H9 (cell line): ENCODE measurements around the gene LPCAT1. TPM values are rescaled to one million over a fixed set of nuclear protein-coding genes. Genes with fewer than 3 reads are reported as not detected.

Experiments used
- DNase-seq: peaks from one replicate; pipeline ENCODE4 v3.0.0-alpha.2; 2017
- H2AFZ ChIP-seq: one replicate; pipeline ENCODE4 v1.6.1; 2013; ENCODE audit warnings: mild to moderate bottlenecking, low read length, control low read depth, moderate library complexity
- H2AK5ac ChIP-seq: 2 replicates; pipeline ENCODE4 v1.6.1; 2013; ENCODE audit warnings: low read length, control low read depth, mixed read lengths; ENCODE audit not compliant: insufficient read length
- H2BK120ac ChIP-seq: one replicate; pipeline ENCODE4 v1.6.1; 2013; ENCODE audit warnings: low read depth, mild to moderate bottlenecking, low read length, control low read depth, inconsistent platforms; ENCODE audit not compliant: poor library complexity, severe bottlenecking
- H2BK12ac ChIP-seq: 2 replicates; pipeline ENCODE4 v1.6.1; 2013; ENCODE audit warnings: low read length, control low read depth, mixed read lengths, low read depth; ENCODE audit not compliant: insufficient read length
- H2BK15ac ChIP-seq: 2 replicates; pipeline ENCODE4 v1.6.1; 2013; ENCODE audit warnings: low read depth, low read length, control low read depth
- H2BK20ac ChIP-seq: one replicate; pipeline ENCODE4 v1.6.1; 2013; ENCODE audit warnings: low read depth, mild to moderate bottlenecking, low read length, control low read depth, inconsistent platforms; ENCODE audit not compliant: poor library complexity, severe bottlenecking
- H2BK5ac ChIP-seq: 2 replicates; pipeline ENCODE4 v1.6.1; 2013; ENCODE audit warnings: low read length, control low read depth, mixed read lengths; ENCODE audit not compliant: insufficient read length
- H3K14ac ChIP-seq: 2 replicates; pipeline ENCODE4 v1.6.1; 2013; ENCODE audit warnings: low read length, control low read depth; ENCODE audit not compliant: insufficient read depth
- H3K18ac ChIP-seq: 2 replicates; pipeline ENCODE4 v1.6.1; 2013; ENCODE audit warnings: low read depth, mild to moderate bottlenecking, mixed read lengths, low read length, control low read depth; ENCODE audit not compliant: insufficient read length
- H3K23ac ChIP-seq: 2 replicates; pipeline ENCODE4 v1.6.1; 2013; ENCODE audit warnings: low read length, control low read depth, mixed read lengths, low read depth; ENCODE audit not compliant: insufficient read length
- H3K23me2 ChIP-seq: 2 replicates; pipeline ENCODE4 v1.6.1; 2013; ENCODE audit warnings: low read depth, mild to moderate bottlenecking, mixed read lengths, low read length, control low read depth; ENCODE audit not compliant: insufficient read length, poor library complexity, severe bottlenecking
- H3K27ac ChIP-seq: 2 replicates; pipeline ENCODE4 v1.5.1; 2013; ENCODE audit warnings: low read length, control low read depth, mixed read lengths, low read depth; ENCODE audit not compliant: insufficient read length
- H3K27me3 ChIP-seq: 2 replicates; pipeline ENCODE4 v1.6.1; 2013; ENCODE audit warnings: low read length, control low read depth, inconsistent platforms; ENCODE audit not compliant: insufficient read depth
- H3K4ac ChIP-seq: 2 replicates; pipeline ENCODE4 v1.6.1; 2013; ENCODE audit warnings: low read depth, mild to moderate bottlenecking, control low read depth, inconsistent platforms, low read length, moderate library complexity
- H3K4me1 ChIP-seq: 2 replicates; pipeline ENCODE4 v1.6.1; 2013; ENCODE audit warnings: low read length, control low read depth, inconsistent platforms; ENCODE audit not compliant: insufficient read depth
- H3K4me2 ChIP-seq: 2 replicates; pipeline ENCODE4 v1.6.1; 2013; ENCODE audit warnings: low read length, control low read depth, mixed read lengths; ENCODE audit not compliant: insufficient read length, insufficient read depth
- H3K56ac ChIP-seq: 2 replicates; pipeline ENCODE4 v1.6.1; 2013; ENCODE audit warnings: low read depth, mild to moderate bottlenecking, mixed read lengths, low read length, control low read depth; ENCODE audit not compliant: insufficient read length
- H3K79me1 ChIP-seq: 2 replicates; pipeline ENCODE4 v1.6.1; 2013; ENCODE audit warnings: low read depth, mild to moderate bottlenecking, moderate library complexity, low read length, control low read depth, inconsistent platforms; ENCODE audit not compliant: insufficient read depth, poor library complexity, severe bottlenecking
- H3K79me2 ChIP-seq: 2 replicates; pipeline ENCODE4 v1.6.1; 2013; ENCODE audit warnings: low read length, control low read depth, inconsistent platforms; ENCODE audit not compliant: insufficient read depth
- H3K9ac ChIP-seq: 2 replicates; pipeline ENCODE4 v1.6.1; 2013; ENCODE audit warnings: low read length, control low read depth, mixed read lengths; ENCODE audit not compliant: insufficient read length; ENCODE audit errors: extremely low read depth
- H3K9me3 ChIP-seq: one replicate; pipeline ENCODE4 v1.6.1; 2013; ENCODE audit warnings: low read depth, low read length, inconsistent platforms; ENCODE audit not compliant: control insufficient read depth
- H3T11ph ChIP-seq: one replicate; pipeline ENCODE4 v1.6.1; 2013; ENCODE audit warnings: mild to moderate bottlenecking, low read length, control low read depth, inconsistent platforms
- H4K20me1 ChIP-seq: one replicate; pipeline ENCODE4 v1.6.1; 2013; ENCODE audit not compliant: control insufficient read depth, insufficient read length, insufficient read depth
- H4K5ac ChIP-seq: 2 replicates; pipeline ENCODE4 v1.6.1; 2013; ENCODE audit warnings: low read depth, mild to moderate bottlenecking, mixed read lengths, low read length, control low read depth; ENCODE audit not compliant: insufficient read length
- H4K8ac ChIP-seq: replicated peaks from 2 replicates; pipeline ENCODE4 v1.6.1; 2013; ENCODE audit warnings: low read length, control low read depth, mixed read lengths, low read depth; ENCODE audit not compliant: insufficient read length
- H4K91ac ChIP-seq: 2 replicates; pipeline ENCODE4 v1.6.1; 2013; ENCODE audit warnings: low read depth, mild to moderate bottlenecking, moderate library complexity, mixed read lengths, low read length, control low read depth; ENCODE audit not compliant: insufficient read length
- H3K27ac Mint-ChIP-seq, 3 experiments: 2 replicates in 2 of 3; 3 replicates in 1 of 3; pipeline ENCODE4 v1.8.0; 2020 to 2021; ENCODE audit warnings: mixed read lengths in 3 of 3, mild to moderate bottlenecking in 1 of 3, moderate library complexity in 1 of 3
- H3K27me3 Mint-ChIP-seq: 2 replicates; pipeline ENCODE4 v1.8.0; 2021; ENCODE audit warnings: low read depth, mild to moderate bottlenecking, moderate library complexity, mixed read lengths
- H3K36me3 Mint-ChIP-seq, 3 experiments: 2 replicates in 2 of 3; 3 replicates in 1 of 3; pipeline ENCODE4 v1.8.0; 2020 to 2021; ENCODE audit warnings: low read depth in 3 of 3, mixed read lengths in 3 of 3; ENCODE audit not compliant: insufficient read depth in 1 of 3
- H3K4me1 Mint-ChIP-seq, 2 experiments: 2 replicates each; pipeline ENCODE4 v1.8.0; 2020; ENCODE audit warnings: mixed read lengths in 2 of 2
- H3K4me3 Mint-ChIP-seq, 2 experiments: 2 replicates in 1 of 2; 3 replicates in 1 of 2; pipeline ENCODE4 v1.8.0; 2020 to 2021; ENCODE audit warnings: mild to moderate bottlenecking in 2 of 2, mixed read lengths in 2 of 2, moderate library complexity in 1 of 2
- H3K9me3 Mint-ChIP-seq, 2 experiments: 2 replicates in 1 of 2; 3 replicates in 1 of 2; pipeline ENCODE4 v1.8.0; 2020; ENCODE audit warnings: mild to moderate bottlenecking in 2 of 2, mixed read lengths in 2 of 2, moderate library complexity in 1 of 2
- CTCF ChIP-seq: fragments of 200-600 bp; sonication (generic); conservative IDR thresholded peaks from 3 replicates; pipeline ENCODE4 v1.8.0; 2021; ENCODE audit warnings: antibody characterized with exemption, mild to moderate bottlenecking
- WGBS: extraction: QIAGEN DNeasy Blood & Tissue Kit; methylation state at CpG from one replicate; pipeline ENCODE4 v1.1.7; 2013; ENCODE audit warnings: missing lambda C conversion rate, low lambda C conversion rate, mixed read lengths; ENCODE audit not compliant: insufficient read length; ENCODE audit errors: extremely low coverage; 5-methylcytosine and 5-hydroxymethylcytosine counted together
- total RNA-seq: library from RNA; stranded (reverse); gene quantifications from 2 replicates; pipeline ENCODE4 v1.2.1, GENCODE V29; 2021

LPCAT1 gene
- total RNA-seq, 1 experiment from 2014 or later: 231 TPM

- no CpG with 5 or more reads among the region's 11 CpGs for WGBS
- Histone ChIP-seq H3K4me2 (no peak overlapping the region), H4K8ac (no peak overlapping the region), H3K79me2 (no peaks in the 10 kb centered on the region), H4K91ac (no peak overlapping the region), H2BK5ac (no peak overlapping the region), H3K23me2 (no peaks in the 10 kb centered on the region), H3K27ac (no peak overlapping the region), H2AK5ac (no peak overlapping the region), H2BK15ac (no peak overlapping the region), H2BK12ac (no peak overlapping the region), H3K14ac (no peak overlapping the region), H3K9ac (no peak overlapping the region), H2AFZ (no peak overlapping the region), H3K18ac (no peak overlapping the region), H3K4ac (no peak overlapping the region), H3K56ac (no peak overlapping the region), H3K27me3 (no peaks in the 10 kb centered on the region; the same call in 1 of the 2 replicates), H2BK20ac (no peak overlapping the region), H3K23ac (no peak overlapping the region), H3K79me1 (no peaks in the 10 kb centered on the region), H4K5ac (no peak overlapping the region), H3K9me3 (peaks cover 7% of the 10 kb centered on the region), H3T11ph (no peak overlapping the region), H2BK120ac (no peak overlapping the region), H3K4me1 (no peaks in the 10 kb centered on the region), H4K20me1 (peaks cover 4% of the 10 kb centered on the region)
- Mint-ChIP-seq H3K4me3 (peak overlapping the region in 1 of 2 experiments; percentile 25; a peak in 1 of 5 replicates), H3K36me3 (peaks cover 0 to 6% (median 0%) of the 10 kb centered on the region in 3 experiments; a peak in 3 of 7 replicates), H3K9me3 (peaks cover 17 to 24% of the 10 kb centered on the region in 2 experiments), H3K4me1 (peaks cover 4 to 7% of the 10 kb centered on the region in 2 experiments), H3K27ac (peak overlapping the region in 1 of 3 experiments; percentile 43; a peak in 1 of 7 replicates), H3K27me3 (peaks cover 58% of the 10 kb centered on the region)
- peak; percentile 33; the same call in 2 of the 3 replicates for TF ChIP-seq CTCF
- peak; percentile 73 for DNase-seq
Measured at GRCh38 chr5:1437226-1437829, 86.4 kb downstream of the LPCAT1 start.
